Activated B cell treated with CpG ODN at 0.5 μM for 24 hours (primary cell): ENCODE measurements around the gene RBMS3. TPM values are rescaled to one million over a fixed set of nuclear protein-coding genes. Genes with fewer than 3 reads are reported as not detected.

ENCODE experiments used
- ATAC-seq: fragments of 200-7000 bp; cut with Tn5 transposase; one replicate; pipeline ENCODE4 v1.10.0; 2021; ENCODE audit warnings: low read depth, mild to moderate bottlenecking, moderate library complexity
- CTCF ChIA-PET: fragments of 350-600 bp; sonication (Branson Sonifier 250); formaldehyde crosslinking; loops from one replicate; lab custom pipeline; 2021; ENCODE audit warnings: antibody characterized with exemption; lab: Charles Lee
- POLR2A ChIA-PET: fragments of 350-600 bp; sonication (Branson Sonifier 250); formaldehyde crosslinking; loops from one replicate; lab custom pipeline; 2021; ENCODE audit warnings: antibody characterized with exemption; lab: Charles Lee
- DNase-seq: peaks from one replicate; pipeline ENCODE4 v3.0.0; 2022
- H3K27ac Mint-ChIP-seq: one replicate; pipeline ENCODE4 v1.8.0; 2020; ENCODE audit warnings: mixed read lengths
- H3K27me3 Mint-ChIP-seq: one replicate; pipeline ENCODE4 v1.8.0; 2021; ENCODE audit warnings: mixed read lengths
- H3K36me3 Mint-ChIP-seq: one replicate; pipeline ENCODE4 v1.8.0; 2021; ENCODE audit warnings: low read depth, mixed read lengths
- H3K4me1 Mint-ChIP-seq: one replicate; pipeline ENCODE4 v1.8.0; 2021; ENCODE audit warnings: mixed read lengths
- H3K4me3 Mint-ChIP-seq: one replicate; pipeline ENCODE4 v1.8.0; 2020; ENCODE audit warnings: mild to moderate bottlenecking, mixed read lengths
- H3K9me3 Mint-ChIP-seq: one replicate; pipeline ENCODE4 v1.8.0; 2020; ENCODE audit warnings: mixed read lengths
- CTCF ChIP-seq: fragments of 200-600 bp; IDR thresholded peaks from one replicate; pipeline ENCODE4 v1.8.0; 2022; ENCODE audit warnings: antibody characterized with exemption, mild to moderate bottlenecking
- intact Hi-C: fragments of 100-400 bp; cut with micrococcal nuclease; formaldehyde crosslinking; loops from one replicate; pipeline ENCODE4 v1.15.1; 2024
- total RNA-seq: library from RNA; stranded (reverse); gene quantifications from 2 replicates; pipeline ENCODE4 v1.2.3, GENCODE V29; 2022

The RBMS3 gene
- total RNA-seq, 1 donor from 2014 or later, result 0.31 TPM

GRCh38 chr3:29313981-29314726 is 33.3 kb downstream of the RBMS3 start:
- Mint-ChIP-seq H3K27ac (no peak overlapping the region), H3K36me3 (no peaks in the 10 kb centered on the region), H3K27me3 (no peaks in the 10 kb centered on the region), H3K9me3 (no peaks in the 10 kb centered on the region), H3K4me3 (no peak overlapping the region), H3K4me1 (no peaks in the 10 kb centered on the region)
- POLR2A ChIA-PET, result no interaction called here
- TF ChIP-seq CTCF, result no peak
- intact Hi-C loops, result no loop called here
- DNase-seq (no peak), ATAC-seq (no peak)
- CTCF ChIA-PET, result no interaction called here

- no peak overlapping the region for H3K4me3 Mint-ChIP-seq
- H3K4me1 Mint-ChIP-seq, result no peaks in the 10 kb centered on the region
- DNase-seq, result no peak
- TF ChIP-seq CTCF, result no peak
- POLR2A ChIA-PET, result no interaction called here
- H3K36me3 Mint-ChIP-seq, result no peaks in the 10 kb centered on the region
- CTCF ChIA-PET, result no interaction called here
- H3K27me3 Mint-ChIP-seq, result no peaks in the 10 kb centered on the region
- H3K9me3 Mint-ChIP-seq, result no peaks in the 10 kb centered on the region
- ATAC-seq, result no peak
- no peak overlapping the region for H3K27ac Mint-ChIP-seq
- intact Hi-C loops, result no loop called here
Measured at GRCh38 chr3:29314727-29315088, 33.8 kb downstream of the RBMS3 start.

GRCh38 chr3:29317659-29318173 is 36.8 kb downstream of the RBMS3 start:
- intact Hi-C loops, result no loop called here
- no peaks in the 10 kb centered on the region for H3K36me3 Mint-ChIP-seq
- DNase-seq (no peak), ATAC-seq (no peak)
- H3K27me3 Mint-ChIP-seq, result no peaks in the 10 kb centered on the region
- CTCF ChIA-PET, result no interaction called here
- no peaks in the 10 kb centered on the region for H3K4me1 Mint-ChIP-seq
- no peak overlapping the region for H3K27ac Mint-ChIP-seq
- POLR2A ChIA-PET, result no interaction called here
- no peaks in the 10 kb centered on the region for H3K9me3 Mint-ChIP-seq
- no peak overlapping the region for H3K4me3 Mint-ChIP-seq
- no peak for TF ChIP-seq CTCF

GRCh38 chr3:29318251-29318650 is 37.4 kb downstream of the RBMS3 start:
- Mint-ChIP-seq H3K9me3 (no peaks in the 10 kb centered on the region), H3K36me3 (no peaks in the 10 kb centered on the region), H3K27me3 (no peaks in the 10 kb centered on the region), H3K27ac (no peak overlapping the region), H3K4me3 (no peak overlapping the region), H3K4me1 (no peaks in the 10 kb centered on the region)
- intact Hi-C loops, result no loop called here
- ChIA-PET POLR2A (no interaction called here), CTCF (no interaction called here)
- ATAC-seq (no peak), DNase-seq (no peak)
- no peak for TF ChIP-seq CTCF

- no peak for TF ChIP-seq CTCF
- H3K36me3 Mint-ChIP-seq, result no peaks in the 10 kb centered on the region
- no peaks in the 10 kb centered on the region for H3K9me3 Mint-ChIP-seq
- H3K4me3 Mint-ChIP-seq, result no peak overlapping the region
- H3K27me3 Mint-ChIP-seq, result no peaks in the 10 kb centered on the region
- intact Hi-C loops, result no loop called here
- H3K4me1 Mint-ChIP-seq, result peaks cover 4% of the 10 kb centered on the region
- ATAC-seq, result no peak
- ChIA-PET POLR2A (no interaction called here), CTCF (no interaction called here)
- DNase-seq, result no peak
- H3K27ac Mint-ChIP-seq, result no peak overlapping the region
Measured at GRCh38 chr3:29319262-29319661, 38.4 kb downstream of the RBMS3 start.
